ENCODE results near the gene SOAT2. TPM values are rescaled to one million over a fixed set of nuclear protein-coding genes. Genes with fewer than 3 reads are reported as not detected.

The SOAT2 gene
- total RNA-seq, 1 donor from 2014 or later = 0.18 TPM

Other genes starting within 250 kb of the SOAT2 start
- 815 TPM for gene KRT8, start 198.4 kb upstream of the SOAT2 start, total RNA-seq
- gene KRT18, start 154.4 kb upstream of the SOAT2 start, total RNA-seq = 607 TPM
- gene EIF4B, start 97.0 kb upstream of the SOAT2 start, total RNA-seq = 474 TPM
- gene TNS2, start 53.4 kb upstream of the SOAT2 start, total RNA-seq = 198 TPM
- 66.6 TPM for gene SPRYD3, start 24.1 kb upstream of the SOAT2 start, total RNA-seq
- 133 TPM for gene IGFBP6, start 5.8 kb upstream of the SOAT2 start, total RNA-seq
- 56.8 TPM for gene ZNF740, start 77.2 kb downstream of the SOAT2 start, total RNA-seq
- gene CSAD, start 77.4 kb downstream of the SOAT2 start, total RNA-seq = 65.7 TPM
- gene ITGB7, start 103.8 kb downstream of the SOAT2 start, total RNA-seq = 15.8 TPM
- gene RARG, start 128.7 kb downstream of the SOAT2 start, total RNA-seq = 101 TPM
- 2.3 TPM for gene ESPL1, start 164.8 kb downstream of the SOAT2 start, total RNA-seq
- gene PFDN5, start 192.1 kb downstream of the SOAT2 start, total RNA-seq = 468 TPM
- gene MYG1, start 196.2 kb downstream of the SOAT2 start, total RNA-seq = 50.0 TPM
- 44.1 TPM for gene AAAS, start 218.1 kb downstream of the SOAT2 start, total RNA-seq
- gene SP7, start 232.9 kb downstream of the SOAT2 start, total RNA-seq = not detected